Measurements from ENCODE around the gene SUGCT.

Gene SUGCT

GRCh38 chr7:40213291-40213690 is 78.5 kb downstream of the SUGCT start:
- TF ChIP-seq USF1 (IDR thresholded peaks at IDR 0.05): no peak
- no peak for TF ChIP-seq FOXM1 (IDR thresholded peaks at IDR 0.05; ENCODE audit: borderline replicate concordance, low read depth)
- TF ChIP-seq CREB1 (IDR thresholded peaks at IDR 0.05; ENCODE audit: low read depth): no peak
- TF ChIP-seq TEAD4 (IDR thresholded peaks at IDR 0.05): no peak
- no peak for TF ChIP-seq MAX (IDR thresholded peaks at IDR 0.05)

- no peak for TF ChIP-seq CEBPB (IDR thresholded peaks at IDR 0.05)
Observed at GRCh38 chr7:40213856-40214255, 79.1 kb downstream of the SUGCT start.

GRCh38 chr7:40219917-40220316 is 85.1 kb downstream of the SUGCT start:
- TF ChIP-seq USF1 (IDR thresholded peaks at IDR 0.05) (no peak), NFIC (IDR thresholded peaks at IDR 0.05) (no peak), YY1 (IDR thresholded peaks at IDR 0.05; ENCODE audit: low read depth) (no peak), TCF12 (IDR thresholded peaks at IDR 0.05; ENCODE audit: low read depth) (no peak), TEAD4 (IDR thresholded peaks at IDR 0.05) (no peak), TAF1 (IDR thresholded peaks at IDR 0.05; ENCODE audit: low read depth) (no peak), EGR1 (IDR thresholded peaks at IDR 0.05) (no peak), MAX (IDR thresholded peaks at IDR 0.05) (no peak), CREB1 (IDR thresholded peaks at IDR 0.05; ENCODE audit: low read depth) (no peak), CEBPB (IDR thresholded peaks at IDR 0.05) (no peak), ZBTB7A (IDR thresholded peaks at IDR 0.05; ENCODE audit: low read depth) (no peak), RAD21 (IDR thresholded peaks at IDR 0.05; ENCODE audit: low read depth) (no peak), FOXM1 (IDR thresholded peaks at IDR 0.05; ENCODE audit: borderline replicate concordance, low read depth) (no peak), EP300 (IDR thresholded peaks at IDR 0.05; ENCODE audit: borderline replicate concordance) (no peak)
- TF ChIP-seq, protein P1, sequence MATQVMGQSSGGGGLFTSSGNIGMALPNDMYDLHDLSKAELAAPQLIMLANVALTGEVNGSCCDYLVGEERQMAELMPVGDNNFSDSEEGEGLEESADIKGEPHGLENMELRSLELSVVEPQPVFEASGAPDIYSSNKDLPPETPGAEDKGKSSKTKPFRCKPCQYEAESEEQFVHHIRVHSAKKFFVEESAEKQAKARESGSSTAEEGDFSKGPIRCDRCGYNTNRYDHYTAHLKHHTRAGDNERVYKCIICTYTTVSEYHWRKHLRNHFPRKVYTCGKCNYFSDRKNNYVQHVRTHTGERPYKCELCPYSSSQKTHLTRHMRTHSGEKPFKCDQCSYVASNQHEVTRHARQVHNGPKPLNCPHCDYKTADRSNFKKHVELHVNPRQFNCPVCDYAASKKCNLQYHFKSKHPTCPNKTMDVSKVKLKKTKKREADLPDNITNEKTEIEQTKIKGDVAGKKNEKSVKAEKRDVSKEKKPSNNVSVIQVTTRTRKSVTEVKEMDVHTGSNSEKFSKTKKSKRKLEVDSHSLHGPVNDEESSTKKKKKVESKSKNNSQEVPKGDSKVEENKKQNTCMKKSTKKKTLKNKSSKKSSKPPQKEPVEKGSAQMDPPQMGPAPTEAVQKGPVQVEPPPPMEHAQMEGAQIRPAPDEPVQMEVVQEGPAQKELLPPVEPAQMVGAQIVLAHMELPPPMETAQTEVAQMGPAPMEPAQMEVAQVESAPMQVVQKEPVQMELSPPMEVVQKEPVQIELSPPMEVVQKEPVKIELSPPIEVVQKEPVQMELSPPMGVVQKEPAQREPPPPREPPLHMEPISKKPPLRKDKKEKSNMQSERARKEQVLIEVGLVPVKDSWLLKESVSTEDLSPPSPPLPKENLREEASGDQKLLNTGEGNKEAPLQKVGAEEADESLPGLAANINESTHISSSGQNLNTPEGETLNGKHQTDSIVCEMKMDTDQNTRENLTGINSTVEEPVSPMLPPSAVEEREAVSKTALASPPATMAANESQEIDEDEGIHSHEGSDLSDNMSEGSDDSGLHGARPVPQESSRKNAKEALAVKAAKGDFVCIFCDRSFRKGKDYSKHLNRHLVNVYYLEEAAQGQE (IDR thresholded peaks at IDR 0.05; ENCODE audit: low read depth): no peak

DNA sequence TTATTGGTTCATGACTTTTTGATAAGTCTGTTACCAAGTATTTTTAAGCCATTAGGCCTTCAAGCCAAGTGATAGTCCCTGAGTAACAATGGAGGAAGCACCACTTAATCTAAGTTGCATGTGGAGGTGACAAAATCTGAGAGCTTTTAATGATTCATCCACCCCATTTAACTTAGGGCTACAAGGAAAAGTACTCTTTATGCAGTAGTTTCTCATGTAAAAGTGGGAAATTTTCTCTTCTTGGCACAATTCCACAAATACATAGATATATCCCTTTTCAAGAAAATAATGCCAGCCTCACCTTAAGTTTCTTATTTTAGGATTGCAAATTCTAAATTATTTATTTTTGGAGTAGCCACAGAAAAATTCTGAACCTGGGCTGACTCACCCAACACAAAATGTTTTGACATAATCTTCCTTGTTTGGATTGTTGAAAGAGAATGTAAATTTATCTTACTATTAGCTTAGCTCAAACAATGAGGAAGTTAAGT is 85.7 kb downstream of the SUGCT start:
- no peak for TF ChIP-seq NFIC (IDR thresholded peaks at IDR 0.05)

GRCh38 chr7:40221836-40222235 is 87.0 kb downstream of the SUGCT start:
- no peak for TF ChIP-seq CREB1 (IDR thresholded peaks at IDR 0.05; ENCODE audit: low read depth)
- no peak for TF ChIP-seq MAX (IDR thresholded peaks at IDR 0.05)
- TF ChIP-seq TAF1 (IDR thresholded peaks at IDR 0.05; ENCODE audit: low read depth): no peak
- TF ChIP-seq FOXM1 (IDR thresholded peaks at IDR 0.05; ENCODE audit: borderline replicate concordance, low read depth): no peak
- no peak for TF ChIP-seq NFIC (IDR thresholded peaks at IDR 0.05)
- no peak for TF ChIP-seq EP300 (IDR thresholded peaks at IDR 0.05; ENCODE audit: borderline replicate concordance)
- TF ChIP-seq EGR1 (IDR thresholded peaks at IDR 0.05): no peak
- no peak for TF ChIP-seq USF1 (IDR thresholded peaks at IDR 0.05)
- TF ChIP-seq CEBPB (IDR thresholded peaks at IDR 0.05): no peak

GRCh38 chr7:40223451-40224127 is 88.8 kb downstream of the SUGCT start:
- TF ChIP-seq CEBPB (IDR thresholded peaks at IDR 0.05): no peak
- no peak for TF ChIP-seq USF1 (IDR thresholded peaks at IDR 0.05)
- TF ChIP-seq RAD21 (IDR thresholded peaks at IDR 0.05; ENCODE audit: low read depth): no peak
- TF ChIP-seq, protein P1 (IDR thresholded peaks at IDR 0.05; ENCODE audit: low read depth): no peak
- TF ChIP-seq ZBTB7A (IDR thresholded peaks at IDR 0.05; ENCODE audit: low read depth): no peak

All from Ishikawa (cell line).